Esophagus mucosa (tissue), 1 donor: ENCODE data around the gene PCLAF. TPM values are rescaled to one million over a fixed set of nuclear protein-coding genes. Genes with fewer than 3 reads are reported as not detected.

Experiments
- ATAC-seq: fragments of 200-7000 bp; cut with Tn5 transposase; one replicate; pipeline ENCODE4 v1.9.1; 2020
- total RNA-seq: library from RNA; stranded (reverse); gene quantifications from one replicate; pipeline ENCODE4 v1.2.4, GENCODE V29; 2023
- donor health status: DM: yes; HTN: yes; CAD: no.

Gene PCLAF
- total RNA-seq, 1 donor from 2014 or later: 18.3 TPM

DNA sequence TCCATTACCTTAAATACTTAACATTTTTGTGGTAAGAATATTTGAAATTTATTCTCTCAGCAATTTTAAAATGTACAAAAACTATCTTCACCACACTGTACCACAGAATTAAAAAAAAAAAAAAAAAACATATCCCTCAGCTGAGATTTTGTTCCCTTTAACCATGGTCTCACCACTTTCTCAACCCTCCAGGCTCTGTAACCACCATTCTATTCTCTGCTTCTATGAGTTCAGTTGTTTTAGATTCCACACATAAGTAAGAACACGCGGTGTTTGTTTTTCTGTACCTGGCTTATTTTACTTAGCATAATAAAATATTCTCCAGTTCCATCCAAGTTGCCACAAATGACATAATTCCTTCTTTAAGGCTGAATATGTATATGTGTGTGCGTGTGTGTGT, 66.8 kb downstream of the PCLAF start:
- ATAC-seq: no peak

Other genes starting within 250 kb of the PCLAF start
- gene SNX22, start 229.7 kb downstream of the PCLAF start, total RNA-seq: 0.28 TPM
- gene PPIB, start 218.4 kb downstream of the PCLAF start, total RNA-seq: 260 TPM
- gene CSNK1G1, start 25.3 kb downstream of the PCLAF start, total RNA-seq: 17.3 TPM
- 22.1 TPM for gene TRIP4, start 6.4 kb upstream of the PCLAF start, total RNA-seq
- 17.9 TPM for gene ZNF609, start 79.1 kb upstream of the PCLAF start, total RNA-seq